IMR-90 (cell line): ENCODE results near the gene SPI1. TPM values are rescaled to one million over a fixed set of nuclear protein-coding genes. Genes with fewer than 3 reads are reported as not detected.

Experiments
- ATAC-seq: fragments of 200-7000 bp; cut with Tn5 transposase; 2 replicates; pipeline ENCODE4 v1.9.1; 2020; ENCODE audit warnings: low read depth, mild to moderate bottlenecking, moderate library complexity
- BruUV-seq: library from RNA; stranded (reverse); fragments of 400-500 nt; replicated peaks from 2 replicates; lab custom pipeline; 2021; lab: Mats Ljungman, UMichigan
- CTCF ChIA-PET: fragments of 300-600 bp; formaldehyde crosslinking; extraction: SDS; loops from one replicate; lab custom pipeline; 2021; ENCODE audit warnings: antibody characterized with exemption; lab: Yijun Ruan, JAX
- POLR2A ChIA-PET: fragments of 300-600 bp; sonication (Branson Sonifier 250); formaldehyde crosslinking; loops from one replicate; lab custom pipeline; 2022; ENCODE audit warnings: antibody characterized with exemption; ENCODE audit not compliant: unreplicated experiment; lab: Charles Lee
- DNase-seq: peaks from one replicate; pipeline ENCODE4 v3.0.0; 2013
- H2AFZ ChIP-seq: replicated peaks from 2 replicates; pipeline ENCODE3; 2013; ENCODE audit warnings: low read length, mild to moderate bottlenecking; ENCODE audit not compliant: poor library complexity
- H2AK5ac ChIP-seq: 2 replicates; pipeline ENCODE4 v1.6.1; 2013; ENCODE audit warnings: low read depth, low read length, inconsistent platforms
- H2AK9ac ChIP-seq: replicated peaks from 2 replicates; pipeline ENCODE3; 2013; ENCODE audit warnings: mild to moderate bottlenecking, low read depth, low read length, moderate library complexity; ENCODE audit not compliant: poor library complexity
- H2BK120ac ChIP-seq: 2 replicates; pipeline ENCODE4 v1.6.1; 2013; ENCODE audit warnings: low read depth, low read length, inconsistent platforms
- H2BK15ac ChIP-seq: 3 replicates; pipeline ENCODE4 v1.6.1; 2013; ENCODE audit warnings: low read depth, low read length, inconsistent platforms
- H2BK20ac ChIP-seq: 2 replicates; pipeline ENCODE4 v1.6.1; 2013; ENCODE audit warnings: low read depth, mild to moderate bottlenecking, inconsistent platforms, low read length, moderate library complexity
- H2BK5ac ChIP-seq: 2 replicates; pipeline ENCODE4 v1.6.1; 2013; ENCODE audit warnings: mild to moderate bottlenecking, low read depth, low read length, inconsistent platforms; ENCODE audit not compliant: poor library complexity, severe bottlenecking
- H3K14ac ChIP-seq: replicated peaks from 2 replicates; pipeline ENCODE4 v1.6.1; 2013; ENCODE audit warnings: low read depth, low read length, inconsistent platforms
- H3K18ac ChIP-seq: 2 replicates; pipeline ENCODE4 v1.6.1; 2013; ENCODE audit warnings: low read depth, low read length, control low read depth
- H3K23ac ChIP-seq: 2 replicates; pipeline ENCODE4 v1.6.1; 2013; ENCODE audit warnings: low read depth, low read length, inconsistent platforms
- H3K27ac ChIP-seq: 2 replicates; pipeline ENCODE4 v1.5.1; 2013; ENCODE audit warnings: mild to moderate bottlenecking, control low read depth, low read length; ENCODE audit not compliant: insufficient read depth
- H3K27me3 ChIP-seq: 2 replicates; pipeline ENCODE4 v1.6.1; 2013; ENCODE audit warnings: low read length; ENCODE audit not compliant: control insufficient read depth, insufficient read depth
- H3K36me3 ChIP-seq: 2 replicates; pipeline ENCODE4 v1.6.1; 2013; ENCODE audit warnings: low read length, mixed read lengths; ENCODE audit not compliant: control insufficient read depth, insufficient read depth
- H3K4ac ChIP-seq: 2 replicates; pipeline ENCODE4 v1.6.1; 2013; ENCODE audit warnings: low read depth, low read length, inconsistent platforms
- H3K4me1 ChIP-seq: 2 replicates; pipeline ENCODE4 v1.6.1; 2013; ENCODE audit warnings: low read length, mixed read lengths; ENCODE audit not compliant: control insufficient read depth, insufficient read depth
- H3K4me2 ChIP-seq: 2 replicates; pipeline ENCODE4 v1.6.1; 2013; ENCODE audit warnings: low read depth, mild to moderate bottlenecking, control low read depth, low read length, moderate library complexity
- H3K4me3 ChIP-seq: 2 replicates; pipeline ENCODE4 v1.5.1; 2013; ENCODE audit warnings: low read depth, mild to moderate bottlenecking, control low read depth, low read length, moderate library complexity; ENCODE audit not compliant: insufficient read depth
- H3K56ac ChIP-seq: 2 replicates; pipeline ENCODE4 v1.6.1; 2013; ENCODE audit warnings: low read length, inconsistent platforms; ENCODE audit not compliant: insufficient read depth; ENCODE audit errors: extremely low read depth
- H3K79me1 ChIP-seq, 2 experiments: 2 replicates each; pipeline ENCODE4 v1.6.1; 2013; ENCODE audit warnings: low read length in 2 of 2, inconsistent platforms in 1 of 2, low read depth in 1 of 2
- H3K9ac ChIP-seq: 2 replicates; pipeline ENCODE4 v1.6.1; 2013; ENCODE audit warnings: low read depth, low read length, control low read depth
- H3K9me1 ChIP-seq: 2 replicates; pipeline ENCODE4 v1.6.1; 2013; ENCODE audit warnings: low read length, inconsistent platforms; ENCODE audit not compliant: insufficient read depth
- H3K9me3 ChIP-seq: 2 replicates; pipeline ENCODE4 v1.6.1; 2013; ENCODE audit warnings: low read length; ENCODE audit not compliant: control insufficient read depth, insufficient read depth
- H4K20me1 ChIP-seq: 2 replicates; pipeline ENCODE4 v1.6.1; 2013; ENCODE audit warnings: low read length, inconsistent platforms; ENCODE audit not compliant: insufficient read depth
- H4K5ac ChIP-seq: 2 replicates; pipeline ENCODE4 v1.6.1; 2013; ENCODE audit warnings: mild to moderate bottlenecking, low read depth, low read length, control low read depth
- H4K8ac ChIP-seq, 2 experiments: 2 replicates each; pipeline ENCODE4 v1.6.1; 2013; ENCODE audit warnings: low read depth in 2 of 2, low read length in 2 of 2, control low read depth in 1 of 2, inconsistent platforms in 1 of 2
- H4K91ac ChIP-seq: 2 replicates; pipeline ENCODE4 v1.6.1; 2013; ENCODE audit warnings: low read depth, low read length, inconsistent platforms; ENCODE audit not compliant: insufficient read depth
- MXI1 ChIP-seq: IDR thresholded peaks from 2 replicates; pipeline ENCODE4 v1.6.1; 2012; ENCODE audit warnings: low read depth, mild to moderate bottlenecking, low read length, moderate library complexity, borderline replicate concordance
- RAD21 ChIP-seq: IDR thresholded peaks from 2 replicates; pipeline ENCODE4 v1.6.1; 2012; ENCODE audit warnings: low read length, improper control_type of control experiment
- WGBS, 2 experiments: methylation state at CpG; one replicate each; pipeline versions ENCODE4 v1.1.5 to v1.1.7; 2013; ENCODE audit warnings: missing lambda C conversion rate in 2 of 2; ENCODE audit not compliant: insufficient read length in 1 of 2; ENCODE audit errors: extremely low coverage in 2 of 2; 5-methylcytosine and 5-hydroxymethylcytosine counted together
- dilution Hi-C: fragments of 300-500 bp; cut with HindIII; formaldehyde crosslinking; loops from one replicate; pipeline ENCODE4 v1.14.3; 2018; ENCODE audit warnings: low sequenced_read_pairs; ENCODE audit not compliant: unreplicated experiment
- in situ Hi-C: fragments of 300-500 bp; cut with MboI; formaldehyde crosslinking; loops from 3 replicates; pipeline ENCODE4 v1.14.3; 2019; ENCODE audit warnings: low sequenced_read_pairs, inconsistent platforms, mixed read lengths
- intact Hi-C: fragments of 100-400 bp; cut with micrococcal nuclease; formaldehyde crosslinking; loops from 2 replicates; pipeline ENCODE4 v1.10.0; 2022
- polyA plus RNA-seq, 3 experiments: library from polyadenylated mRNA; depleted of rRNA; stranded (reverse); fragments of >200 nt; gene quantifications; 2 replicates each; pipeline ENCODE4 v1.2.3, GENCODE V29; 2012; ENCODE audit warnings: low replicate concordance in 1 of 3
- total RNA-seq: library from RNA; depleted of rRNA; stranded (reverse); fragments of >200 nt; gene quantifications from 2 replicates; pipeline ENCODE4 v1.2.3, GENCODE V29; 2012

SPI1 gene
- total and polyA plus RNA-seq, 2 of the 4 experiments (the other 2 are of a cell fraction), result not detected

- WGBS, 2 experiments, result 96% methylated on average over 4 of the region's 15 CpGs; no CpG with 5 or more reads in 1 of the 2 experiments
- Histone ChIP-seq H3K9me3 (no peaks in the 10 kb centered on the region), H3K9me1 (0 out of 2 replicates have a peak, but pooled peaks cover 3% of the 10 kb centered on the region), H3K56ac (no peak overlapping the region), H2AFZ (no peak overlapping the region), H4K5ac (no peak overlapping the region), H4K20me1 (no peaks in the 10 kb centered on the region), H3K14ac (no peak overlapping the region), H3K27me3 (no peaks in the 10 kb centered on the region), H3K27ac (no peak overlapping the region), H3K4me2 (no peak overlapping the region), H3K18ac (no peak overlapping the region), H4K91ac (no peak overlapping the region), H2BK5ac (no peak overlapping the region), H2AK5ac (no peak overlapping the region), H3K36me3 (peaks cover 48% of the 10 kb centered on the region), H2BK120ac (no peak overlapping the region), H3K79me1 (no peaks in the 10 kb centered on the region), H4K8ac (no peak overlapping the region), H3K4ac (no peak overlapping the region), H3K9ac (no peak overlapping the region), H2BK15ac (no peak overlapping the region), H3K4me3 (no peak overlapping the region), H2BK20ac (no peak overlapping the region), H3K4me1 (0 out of 2 replicates have a peak, but pooled peaks cover 2% of the 10 kb centered on the region), H3K23ac (no peak overlapping the region), H2AK9ac (no peak overlapping the region)
- CTCF ChIA-PET, result no interaction called here
- POLR2A ChIA-PET, result no interaction called here
- dilution Hi-C loops, result no loop called here
- TF ChIP-seq MXI1 (no peak), RAD21 (no peak)
- intact Hi-C loops, result no loop called here
- in situ Hi-C loops, result no loop called here
- no TSS peak for BruUV-seq
- DNase-seq, result no peak
- no peak for ATAC-seq
Measured at GRCh38 chr11:47325271-47326041, 52.9 kb downstream of the SPI1 start.
